Astrocyte (in vitro differentiated cells and primary cell): Measurements from ENCODE around the gene ABHD5. TPM values are rescaled to one million over a fixed set of nuclear protein-coding genes. Genes with fewer than 3 reads are reported as not detected.

Source experiments
- DNase-seq: peaks from one replicate; pipeline ENCODE4 v3.0.0-alpha.2; 2010; ENCODE audit warnings: low read depth
- FAIRE-seq: peaks from 2 replicates; lab custom pipeline; 2011; peaks lifted over from hg19 to GRCh38; lab: Jason Lieb, UNC
- H2AFZ ChIP-seq: 2 replicates; pipeline ENCODE4 v1.6.0; 2012; ENCODE audit warnings: low read depth, low read length, inconsistent platforms
- H3K27ac ChIP-seq: 2 replicates; pipeline ENCODE4 v1.5.1; 2011; ENCODE audit warnings: low read depth, low read length, inconsistent platforms
- H3K27me3 ChIP-seq: 2 replicates; pipeline ENCODE4 v1.6.0; 2011; ENCODE audit warnings: low read length, inconsistent platforms; ENCODE audit not compliant: insufficient read depth
- H3K36me3 ChIP-seq: 2 replicates; pipeline ENCODE4 v1.5.1; 2011; ENCODE audit warnings: low read length, inconsistent platforms; ENCODE audit not compliant: insufficient read depth
- H3K4me1 ChIP-seq: 2 replicates; pipeline ENCODE4 v1.5.1; 2011; ENCODE audit warnings: low read length, inconsistent platforms; ENCODE audit not compliant: insufficient read depth
- H3K4me2 ChIP-seq: 2 replicates; pipeline ENCODE4 v1.6.0; 2012; ENCODE audit warnings: low read length, inconsistent platforms
- H3K4me3 ChIP-seq: 2 replicates; pipeline ENCODE4 v1.5.1; 2011; ENCODE audit warnings: low read depth, mild to moderate bottlenecking, low read length, inconsistent platforms; ENCODE audit not compliant: insufficient read depth
- H3K79me2 ChIP-seq: 2 replicates; pipeline ENCODE4 v1.6.0; 2012; ENCODE audit warnings: mild to moderate bottlenecking, low read length, inconsistent platforms; ENCODE audit not compliant: insufficient read depth
- H3K9ac ChIP-seq: 2 replicates; pipeline ENCODE4 v1.6.0; 2012; ENCODE audit warnings: mild to moderate bottlenecking, low read length, inconsistent platforms
- H3K9me3 ChIP-seq: 2 replicates; pipeline ENCODE4 v1.5.1; 2012; ENCODE audit warnings: low read depth, mild to moderate bottlenecking, low read length, inconsistent platforms; ENCODE audit not compliant: insufficient read depth
- H4K20me1 ChIP-seq: 2 replicates; pipeline ENCODE4 v1.6.0; 2012; ENCODE audit warnings: low read length, inconsistent platforms; ENCODE audit not compliant: insufficient read depth
- H3K27ac Mint-ChIP-seq: one replicate; pipeline ENCODE4 v1.8.0; 2021; ENCODE audit warnings: mild to moderate bottlenecking, mixed read lengths; ENCODE audit not compliant: unreplicated experiment
- H3K27me3 Mint-ChIP-seq: one replicate; pipeline ENCODE4 v1.8.0; 2021; ENCODE audit warnings: low read depth, mixed read lengths; ENCODE audit not compliant: unreplicated experiment
- H3K36me3 Mint-ChIP-seq: one replicate; pipeline ENCODE4 v1.8.0; 2021; ENCODE audit warnings: low read depth, mixed read lengths; ENCODE audit not compliant: unreplicated experiment
- H3K4me1 Mint-ChIP-seq: one replicate; pipeline ENCODE4 v1.8.0; 2021; ENCODE audit warnings: low read depth, mixed read lengths; ENCODE audit not compliant: unreplicated experiment
- H3K4me3 Mint-ChIP-seq: one replicate; pipeline ENCODE4 v1.8.0; 2021; ENCODE audit warnings: mild to moderate bottlenecking, moderate library complexity, mixed read lengths; ENCODE audit not compliant: unreplicated experiment
- H3K9me3 Mint-ChIP-seq: one replicate; pipeline ENCODE4 v1.8.0; 2021; ENCODE audit warnings: mild to moderate bottlenecking, mixed read lengths; ENCODE audit not compliant: unreplicated experiment
- CTCF ChIP-seq: IDR thresholded peaks from 2 replicates; pipeline ENCODE4 v1.5.1; 2011; ENCODE audit warnings: low read depth, mild to moderate bottlenecking, inconsistent platforms, low read length, moderate library complexity; ENCODE audit not compliant: insufficient read depth
- EZH2 ChIP-seq: IDR thresholded peaks from 2 replicates; pipeline ENCODE4 v1.6.1; 2012; ENCODE audit warnings: mild to moderate bottlenecking, low read length, inconsistent platforms; ENCODE audit not compliant: insufficient read depth
- total RNA-seq: library from RNA; stranded (reverse); gene quantifications from 2 replicates; pipeline ENCODE4 v1.2.1, GENCODE V29; 2021

The ABHD5 gene
- total RNA-seq, 1 donor from 2014 or later, result 18.3 TPM

DNA sequence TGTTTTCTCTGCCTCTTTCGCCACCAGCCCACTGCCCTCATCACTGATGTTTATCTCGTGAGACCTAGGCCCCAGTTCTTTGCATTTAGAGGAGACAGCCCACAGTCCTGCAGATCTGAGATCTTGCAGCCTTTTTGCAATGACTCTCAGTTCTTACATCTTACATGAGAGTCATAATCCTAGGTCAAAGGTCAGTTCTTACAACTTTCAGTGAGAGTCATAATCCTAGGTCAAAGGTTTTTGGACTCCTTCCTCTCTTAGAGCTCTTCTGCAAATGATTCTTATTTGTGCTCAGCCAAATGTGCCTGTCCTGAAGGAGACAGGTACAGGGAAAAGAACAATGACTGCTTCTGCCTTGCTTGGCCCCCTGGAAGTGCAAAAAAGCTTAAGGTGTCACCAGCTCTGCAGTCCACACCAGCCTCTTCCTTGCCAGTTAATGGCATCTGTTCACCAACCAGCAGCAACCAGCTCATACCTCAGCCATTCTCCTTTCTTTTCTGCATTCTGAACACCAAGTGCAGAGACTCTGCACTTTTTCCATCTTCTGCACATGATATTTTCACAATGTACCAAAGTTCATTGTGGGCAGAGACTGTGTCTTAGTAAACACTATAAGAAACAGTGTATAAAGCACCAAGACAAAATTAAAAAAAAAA, 67.1 kb downstream of the ABHD5 start:
- Histone ChIP-seq H3K9me3 (no peaks in the 10 kb centered on the region), H3K79me2 (no peaks in the 10 kb centered on the region), H4K20me1 (no peaks in the 10 kb centered on the region), H2AFZ (no peak overlapping the region), H3K4me2 (no peak overlapping the region), H3K36me3 (no peaks in the 10 kb centered on the region), H3K27me3 (no peaks in the 10 kb centered on the region), H3K4me3 (no peak overlapping the region), H3K27ac (no peak overlapping the region), H3K4me1 (peaks cover 31% of the 10 kb centered on the region), H3K9ac (no peak overlapping the region)
- DNase-seq, result no peak
- Mint-ChIP-seq H3K4me1 (peaks cover 35% of the 10 kb centered on the region), H3K27me3 (no peaks in the 10 kb centered on the region), H3K4me3 (no peak overlapping the region), H3K36me3 (no peaks in the 10 kb centered on the region), H3K27ac (no peak overlapping the region), H3K9me3 (no peaks in the 10 kb centered on the region)
- TF ChIP-seq EZH2, result no peak
- no peak for TF ChIP-seq CTCF
- FAIRE-seq, result no peak

- H3K4me1 Mint-ChIP-seq, result peaks cover 31% of the 10 kb centered on the region
- H3K27ac Mint-ChIP-seq, result peak overlapping the region; percentile 80
- no peaks in the 10 kb centered on the region for H3K36me3 ChIP-seq
- no peaks in the 10 kb centered on the region for H3K36me3 Mint-ChIP-seq
- H3K79me2 ChIP-seq, result no peaks in the 10 kb centered on the region
- peak overlapping the region; percentile 44 for H2AFZ ChIP-seq
- H3K4me3 ChIP-seq, result no peak overlapping the region
- DNase-seq (no peak), FAIRE-seq (no peak)
- H3K27ac ChIP-seq, result peak overlapping the region; percentile 46
- H3K4me1 ChIP-seq, result peaks cover 27% of the 10 kb centered on the region
- TF ChIP-seq EZH2 (no peak), CTCF (no peak)
- no peaks in the 10 kb centered on the region for H3K27me3 ChIP-seq
- H3K9me3 Mint-ChIP-seq, result no peaks in the 10 kb centered on the region
- H3K9ac ChIP-seq, result peak overlapping the region; percentile 28
- no peak overlapping the region for H3K4me3 Mint-ChIP-seq
- peak overlapping the region; percentile 17 for H3K4me2 ChIP-seq
- H4K20me1 ChIP-seq, result no peaks in the 10 kb centered on the region
- no peaks in the 10 kb centered on the region for H3K27me3 Mint-ChIP-seq
- H3K9me3 ChIP-seq, result no peaks in the 10 kb centered on the region
Observed at GRCh38 chr3:43758592-43759225, 68.0 kb downstream of the ABHD5 start.
